ENCODE measurements around the gene MORN1.

GRCh38 chr1:2358651-2359640 lies 32.4 kb downstream of the MORN1 start:
- TF ChIP-seq POLR2AphosphoS5 (IDR thresholded peaks at IDR 0.05; ENCODE audit: insufficient read depth, low read depth, low read length) (no peak), FOS (IDR thresholded peaks at IDR 0.05; ENCODE audit: borderline replicate concordance, insufficient read depth, low read length) (no peak), POLR2A (IDR thresholded peaks at IDR 0.05; ENCODE audit: low read depth, low read length) (no peak), EZH2 (IDR thresholded peaks at IDR 0.05; ENCODE audit: borderline replicate concordance, low read depth, low read length, severe bottlenecking) (no peak)
- TF ChIP-seq, protein P1, sequence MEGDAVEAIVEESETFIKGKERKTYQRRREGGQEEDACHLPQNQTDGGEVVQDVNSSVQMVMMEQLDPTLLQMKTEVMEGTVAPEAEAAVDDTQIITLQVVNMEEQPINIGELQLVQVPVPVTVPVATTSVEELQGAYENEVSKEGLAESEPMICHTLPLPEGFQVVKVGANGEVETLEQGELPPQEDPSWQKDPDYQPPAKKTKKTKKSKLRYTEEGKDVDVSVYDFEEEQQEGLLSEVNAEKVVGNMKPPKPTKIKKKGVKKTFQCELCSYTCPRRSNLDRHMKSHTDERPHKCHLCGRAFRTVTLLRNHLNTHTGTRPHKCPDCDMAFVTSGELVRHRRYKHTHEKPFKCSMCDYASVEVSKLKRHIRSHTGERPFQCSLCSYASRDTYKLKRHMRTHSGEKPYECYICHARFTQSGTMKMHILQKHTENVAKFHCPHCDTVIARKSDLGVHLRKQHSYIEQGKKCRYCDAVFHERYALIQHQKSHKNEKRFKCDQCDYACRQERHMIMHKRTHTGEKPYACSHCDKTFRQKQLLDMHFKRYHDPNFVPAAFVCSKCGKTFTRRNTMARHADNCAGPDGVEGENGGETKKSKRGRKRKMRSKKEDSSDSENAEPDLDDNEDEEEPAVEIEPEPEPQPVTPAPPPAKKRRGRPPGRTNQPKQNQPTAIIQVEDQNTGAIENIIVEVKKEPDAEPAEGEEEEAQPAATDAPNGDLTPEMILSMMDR (IDR thresholded peaks at IDR 0.05; ENCODE audit: extremely low read depth in 1 of 2, insufficient read depth in 1 of 2, low read depth in 1 of 2, low read length in 2 of 2): no peak
